SK-N-SH (cell line): ENCODE measurements around the gene MRPL55. TPM values are rescaled to one million over a fixed set of nuclear protein-coding genes. Genes with fewer than 3 reads are reported as not detected.

Experiments used
- CTCF ChIA-PET: fragments of 300-600, 350-600 bp; formaldehyde crosslinking; extraction: SDS; loops from one replicate; lab custom pipeline; 2021; lab: Yijun Ruan, JAX
- POLR2A ChIA-PET: fragments of 350-600 bp; sonication (Branson Sonifier 250); formaldehyde crosslinking; extraction: SDS; loops from one replicate; lab custom pipeline; 2020; ENCODE audit warnings: antibody characterized with exemption, inconsistent platforms; lab: Yijun Ruan, JAX
- DNase-seq: peaks from one replicate; pipeline ENCODE4 v3.0.0; 2012
- H2AFZ ChIP-seq: fragments of 200-600 bp; sonication (generic); 2 replicates; pipeline ENCODE4 v1.8.1; 2016; ENCODE audit warnings: antibody characterized with exemption, mild to moderate bottlenecking, low read depth
- H3F3A ChIP-seq: fragments of 200-600 bp; sonication (generic); replicated peaks from 2 replicates; pipeline ENCODE3; 2016; ENCODE audit warnings: antibody characterized with exemption, mild to moderate bottlenecking; ENCODE audit not compliant: insufficient read depth
- H3K27ac ChIP-seq, 2 experiments: fragments of 200-500 bp in 1 of 2; fragments of 200-600 bp in 1 of 2; sonication (Bioruptor generic) in 1 of 2; sonication (generic), shearing (Covaris generic) in 1 of 2; 2 replicates each; pipeline versions ENCODE4 v1.5.1 to v1.6.1; 2014 to 2016; ENCODE audit warnings: low read depth in 2 of 2, inconsistent platforms in 1 of 2, low read length in 1 of 2, mild to moderate bottlenecking in 1 of 2, mixed read lengths in 1 of 2
- H3K27me3 ChIP-seq: fragments of 200-600 bp; sonication (generic), shearing (Covaris generic); 2 replicates; pipeline ENCODE4 v1.6.1; 2016; ENCODE audit warnings: mixed run types; ENCODE audit not compliant: insufficient read depth
- H3K36me3 ChIP-seq, 2 experiments: fragments of 200-500 bp in 1 of 2; fragments of 200-600 bp in 1 of 2; sonication (Bioruptor generic) in 1 of 2; sonication (generic) in 1 of 2; replicated peaks in 1 of 2; 2 replicates each; pipeline versions ENCODE3 to v1.5.1; 2014 to 2016; ENCODE audit warnings: low read length in 1 of 2, mild to moderate bottlenecking in 1 of 2; ENCODE audit not compliant: insufficient read depth in 2 of 2, control insufficient read depth in 1 of 2
- H3K4me1 ChIP-seq, 2 experiments: fragments of 200-500 bp in 1 of 2; fragments of 200-600 bp in 1 of 2; sonication (Bioruptor generic) in 1 of 2; sonication (generic), shearing (Covaris generic) in 1 of 2; 2 replicates each; pipeline versions ENCODE4 v1.5.1 to v1.6.1; 2014 to 2016; ENCODE audit warnings: low read depth in 1 of 2, low read length in 1 of 2, mixed run types in 1 of 2; ENCODE audit not compliant: insufficient read depth in 2 of 2, control insufficient read depth in 1 of 2
- H3K4me2 ChIP-seq: fragments of 200-600 bp; sonication (generic), shearing (Covaris generic); 2 replicates; pipeline ENCODE4 v1.6.1; 2017; ENCODE audit warnings: mixed run types
- H3K4me3 ChIP-seq, 2 experiments: fragments of 200-500 bp in 1 of 2; fragments of 200-600 bp in 1 of 2; sonication (Bioruptor generic) in 1 of 2; sonication (generic), shearing (Covaris generic) in 1 of 2; 2 replicates each; pipeline versions ENCODE4 v1.5.1 to v1.8.1; 2014 to 2016; ENCODE audit warnings: low read depth in 2 of 2, inconsistent platforms in 1 of 2, low read length in 1 of 2, mild to moderate bottlenecking in 1 of 2, mixed read lengths in 1 of 2, moderate library complexity in 1 of 2
- H3K79me2 ChIP-seq: fragments of 200-600 bp; sonication (generic); 2 replicates; pipeline ENCODE4 v1.8.1; 2017; ENCODE audit warnings: mild to moderate bottlenecking; ENCODE audit not compliant: insufficient read depth
- H3K9ac ChIP-seq: fragments of 200-600 bp; sonication (generic); 2 replicates; pipeline ENCODE4 v1.6.1; 2017; ENCODE audit warnings: mixed run types
- H3K9me2 ChIP-seq: fragments of 200-600 bp; sonication (generic); 2 replicates; pipeline ENCODE4 v1.6.1; 2017; ENCODE audit warnings: mixed run types
- H3K9me3 ChIP-seq: fragments of 200-600 bp; sonication (generic); 2 replicates; pipeline ENCODE4 v1.6.1; 2017; ENCODE audit warnings: mixed run types, mild to moderate bottlenecking, moderate library complexity
- H4K20me1 ChIP-seq: fragments of 200-600 bp; sonication (generic); 2 replicates; pipeline ENCODE4 v1.6.1; 2017; ENCODE audit warnings: mild to moderate bottlenecking, mixed run types; ENCODE audit not compliant: insufficient read depth
- CHD2 ChIP-seq: fragments of 150-350 bp; IDR thresholded peaks from 2 replicates; pipeline ENCODE4 v1.6.1; 2018; ENCODE audit warnings: low read length; ENCODE audit not compliant: partially characterized antibody
- EP300 ChIP-seq, 2 experiments: IDR thresholded peaks; 2 replicates each; pipeline versions ENCODE4 v1.4.0 to v1.6.1; 2012; ENCODE audit warnings: borderline replicate concordance in 1 of 2, low read depth in 1 of 2, low read length in 1 of 2
- EZH2phosphoT487 ChIP-seq: fragments of 200-600 bp; sonication (generic); IDR thresholded peaks from 2 replicates; pipeline ENCODE4 v1.6.1; 2017; ENCODE audit warnings: low read depth, mixed run types, mild to moderate bottlenecking, antibody characterized with exemption, moderate library complexity, borderline replicate concordance
- FOXJ3 ChIP-seq: sonication (generic); formaldehyde crosslinking; IDR thresholded peaks from 2 replicates; pipeline ENCODE4 v1.5.1; 2020; ENCODE audit warnings: mild to moderate bottlenecking, missing genetic modification reagents
- FOXM1 ChIP-seq: IDR thresholded peaks from 2 replicates; pipeline ENCODE4 v1.4.0; 2012; ENCODE audit warnings: low read depth, mild to moderate bottlenecking
- IRF3 ChIP-seq: fragments of 150-350 bp; IDR thresholded peaks from 2 replicates; pipeline ENCODE4 v1.6.1; 2016; ENCODE audit warnings: mild to moderate bottlenecking, low read depth, low read length
- MAX ChIP-seq: IDR thresholded peaks from 2 replicates; pipeline ENCODE4 v1.4.0; 2012; ENCODE audit warnings: low read depth
- NFIC ChIP-seq: IDR thresholded peaks from 2 replicates; pipeline ENCODE4 v1.4.0; 2012; ENCODE audit warnings: borderline replicate concordance
- NRF1 ChIP-seq: IDR thresholded peaks from 2 replicates; pipeline ENCODE4 v1.6.1; 2012; ENCODE audit warnings: low read depth, mild to moderate bottlenecking, low read length
- PBX3 ChIP-seq: IDR thresholded peaks from 2 replicates; pipeline ENCODE4; 2012
- POLR2AphosphoS5 ChIP-seq: IDR thresholded peaks from 2 replicates; pipeline ENCODE4 v1.6.1; 2012; ENCODE audit warnings: low read depth, low read length
- RAD21 ChIP-seq: IDR thresholded peaks from 2 replicates; pipeline ENCODE4 v1.6.1; 2012; ENCODE audit warnings: mild to moderate bottlenecking, low read length
- RCOR1 ChIP-seq: fragments of 150-350 bp; IDR thresholded peaks from 2 replicates; pipeline ENCODE4 v1.6.1; 2017; ENCODE audit warnings: antibody characterized with exemption, low read length
- RXRA ChIP-seq: IDR thresholded peaks from 2 replicates; pipeline ENCODE4 v1.4.0; 2012; ENCODE audit warnings: low read depth, mild to moderate bottlenecking, borderline replicate concordance
- SMC3 ChIP-seq: IDR thresholded peaks from 2 replicates; pipeline ENCODE4 v1.6.1; 2012; ENCODE audit warnings: low read depth, low read length, improper control_type of control experiment
- TCF12 ChIP-seq: IDR thresholded peaks from 2 replicates; pipeline ENCODE4 v1.4.0; 2012
- TEAD4 ChIP-seq: IDR thresholded peaks from 2 replicates; pipeline ENCODE4 v1.4.0; 2012; ENCODE audit warnings: mild to moderate bottlenecking, borderline replicate concordance; ENCODE audit not compliant: insufficient read depth
- USF1 ChIP-seq: IDR thresholded peaks from 2 replicates; pipeline ENCODE4 v1.4.0; 2012; ENCODE audit warnings: low read depth, borderline replicate concordance
- USF2 ChIP-seq: fragments of 150-350 bp; IDR thresholded peaks from 2 replicates; pipeline ENCODE4 v1.6.1; 2017; ENCODE audit warnings: antibody characterized with exemption, low read length, low read depth, borderline replicate concordance
- YY1 ChIP-seq: IDR thresholded peaks from 2 replicates; pipeline ENCODE4 v1.4.0; 2012; ENCODE audit warnings: low read depth, mild to moderate bottlenecking
- ZBTB33 ChIP-seq: IDR thresholded peaks from 2 replicates; pipeline ENCODE4 v1.4.0; 2012; ENCODE audit warnings: low read depth, borderline replicate concordance
- WGBS: methylation state at CpG from one replicate; pipeline ENCODE4 v1.1.6; 2017; ENCODE audit warnings: low lambda C conversion rate; 5-methylcytosine and 5-hydroxymethylcytosine counted together
- polyA plus RNA-seq, 3 experiments: library from polyadenylated mRNA; depleted of rRNA; stranded (reverse); fragments of >200 nt; gene quantifications; 2 replicates each; pipeline ENCODE4 v1.2.3, GENCODE V29; 2012

The MRPL55 gene
- polyA plus RNA-seq, 1 of the 3 experiments (the other 2 are of a cell fraction): 75.3 TPM

GRCh38 chr1:228148935-228149405 lies 39.9 kb upstream of the MRPL55 start:
- Histone ChIP-seq H3K4me2 (no peak overlapping the region), H3K4me1 (peaks cover 0 to 12% of the 10 kb centered on the region in 2 experiments; a peak in 1 of 4 replicates), H3K4me3 (no peak overlapping the region), H3K79me2 (peaks cover 31% of the 10 kb centered on the region), H3K36me3 (peaks cover 0 to 36% of the 10 kb centered on the region in 2 experiments), H3K27ac (no peak overlapping the region; a peak in 1 of 4 replicates), H3F3A (no peaks in the 10 kb centered on the region), H3K9me3 (no peaks in the 10 kb centered on the region), H3K9ac (no peak overlapping the region), H3K27me3 (no peaks in the 10 kb centered on the region), H3K9me2 (no peaks in the 10 kb centered on the region), H2AFZ (no peak overlapping the region), H4K20me1 (peaks cover 37% of the 10 kb centered on the region)
- CTCF ChIA-PET: interaction anchor here (1.2 kb wide), 1 partner anchor 16 kb away, joined by 3 read pairs; the partner anchor contains the start of gene IBA57
- TF ChIP-seq SMC3 (no peak), RAD21 (no peak)
- WGBS: 100% methylated on average over 3 of the region's 8 CpGs
- POLR2A ChIA-PET: interaction anchor here (1.0 kb wide), 1 partner anchor 16 kb away, joined by 4 read pairs; the partner anchor contains the start of gene IBA57
- DNase-seq: no peak

- Histone ChIP-seq H3F3A (no peaks in the 10 kb centered on the region), H3K27me3 (no peaks in the 10 kb centered on the region), H3K9me2 (no peaks in the 10 kb centered on the region), H3K4me1 (peaks cover 1 to 12% of the 10 kb centered on the region in 2 experiments; a peak in 2 of 4 replicates), H3K27ac (no peak overlapping the region), H3K4me3 (no peak overlapping the region), H3K4me2 (no peak overlapping the region), H3K79me2 (peaks cover 37% of the 10 kb centered on the region), H3K36me3 (peaks cover 0 to 36% of the 10 kb centered on the region in 2 experiments), H2AFZ (no peak overlapping the region), H4K20me1 (peaks cover 43% of the 10 kb centered on the region), H3K9me3 (no peaks in the 10 kb centered on the region), H3K9ac (no peak overlapping the region)
- ChIA-PET POLR2A (no interaction called here), CTCF (interaction anchor here (1.2 kb wide), 1 partner anchor 17 kb away, joined by 3 read pairs; the partner anchor contains the start of gene IBA57)
- no peak for TF ChIP-seq ZBTB33
- TF ChIP-seq FOXM1: no peak
- TF ChIP-seq PBX3: no peak
- TF ChIP-seq EP300 (IDR thresholded peaks at IDR 0.05; ENCODE audit: borderline replicate concordance in 1 of 2, low read depth in 1 of 2, low read length in 1 of 2): no peak
- no peak for TF ChIP-seq RCOR1
- TF ChIP-seq TEAD4: no peak
- no peak for TF ChIP-seq POLR2AphosphoS5
- no peak for TF ChIP-seq IRF3
- TF ChIP-seq EZH2phosphoT487: no peak
- TF ChIP-seq RAD21: no peak
- TF ChIP-seq FOXJ3: no peak
- no peak for TF ChIP-seq NRF1
- no peak for TF ChIP-seq YY1
- TF ChIP-seq USF2: no peak
- no peak for TF ChIP-seq USF1
- TF ChIP-seq TCF12: no peak
- TF ChIP-seq CHD2: no peak
- no peak for TF ChIP-seq RXRA
- TF ChIP-seq NFIC: no peak
- no peak for TF ChIP-seq MAX
- WGBS: 83% methylated on average over 6 of the region's 18 CpGs
- DNase-seq: peak; percentile 19
Measured at GRCh38 chr1:228148196-228148861, 39.2 kb upstream of the MRPL55 start.
